ENCODE data around the gene TFPI. TPM values are rescaled to one million over a fixed set of nuclear protein-coding genes. Genes with fewer than 3 reads are reported as not detected.

The TFPI gene
- total and polyA plus RNA-seq, 8 donors: 7.5 to 118 (median 16.8) TPM

DNA sequence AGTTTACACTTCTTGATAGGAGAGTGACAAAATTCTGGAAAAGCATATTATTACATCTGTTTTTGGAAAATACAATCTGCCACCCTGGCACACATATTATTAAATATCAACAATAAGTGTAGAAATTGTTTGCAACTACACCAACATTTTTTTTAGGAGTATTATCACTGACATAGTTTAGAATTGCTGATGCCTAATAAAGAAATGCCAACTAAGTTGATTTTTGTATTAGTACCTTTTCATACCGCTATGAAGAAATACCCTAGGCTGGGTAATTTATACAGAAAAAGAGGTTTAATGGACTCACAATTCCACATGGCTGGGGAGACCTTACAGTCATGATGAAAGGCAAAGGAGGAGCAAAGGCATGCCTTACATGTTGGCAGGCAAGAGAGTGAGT, 35.9 kb upstream of the TFPI start:
- Histone ChIP-seq H3K9me3 (no peaks in the 10 kb centered on the region), H3K4me3 (no peak overlapping the region), H3K36me3 (no peaks in the 10 kb centered on the region), H3K27me3 (no peaks in the 10 kb centered on the region), H3K27ac (no peak overlapping the region), H3K4me1 (no peaks in the 10 kb centered on the region)
- intact Hi-C loops (cut with DNase I; ENCODE audit: low total_unique reads): loop anchor here (10.0 kb wide), 1 partner anchor 255 kb away; no protein-coding TSS in a partner anchor
- 91 to 100% (median 97%) methylated on average over 1 of the region's 1 CpG for WGBS, 5 donors
- DNase-seq: no peak
- TF ChIP-seq POLR2A (IDR thresholded peaks at IDR 0.05) (no peak), POLR2AphosphoS5 (IDR thresholded peaks at IDR 0.05) (no peak), EP300 (IDR thresholded peaks at IDR 0.05) (no peak)
- TF ChIP-seq, protein P1, sequence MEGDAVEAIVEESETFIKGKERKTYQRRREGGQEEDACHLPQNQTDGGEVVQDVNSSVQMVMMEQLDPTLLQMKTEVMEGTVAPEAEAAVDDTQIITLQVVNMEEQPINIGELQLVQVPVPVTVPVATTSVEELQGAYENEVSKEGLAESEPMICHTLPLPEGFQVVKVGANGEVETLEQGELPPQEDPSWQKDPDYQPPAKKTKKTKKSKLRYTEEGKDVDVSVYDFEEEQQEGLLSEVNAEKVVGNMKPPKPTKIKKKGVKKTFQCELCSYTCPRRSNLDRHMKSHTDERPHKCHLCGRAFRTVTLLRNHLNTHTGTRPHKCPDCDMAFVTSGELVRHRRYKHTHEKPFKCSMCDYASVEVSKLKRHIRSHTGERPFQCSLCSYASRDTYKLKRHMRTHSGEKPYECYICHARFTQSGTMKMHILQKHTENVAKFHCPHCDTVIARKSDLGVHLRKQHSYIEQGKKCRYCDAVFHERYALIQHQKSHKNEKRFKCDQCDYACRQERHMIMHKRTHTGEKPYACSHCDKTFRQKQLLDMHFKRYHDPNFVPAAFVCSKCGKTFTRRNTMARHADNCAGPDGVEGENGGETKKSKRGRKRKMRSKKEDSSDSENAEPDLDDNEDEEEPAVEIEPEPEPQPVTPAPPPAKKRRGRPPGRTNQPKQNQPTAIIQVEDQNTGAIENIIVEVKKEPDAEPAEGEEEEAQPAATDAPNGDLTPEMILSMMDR (IDR thresholded peaks at IDR 0.05): no peak

DNA sequence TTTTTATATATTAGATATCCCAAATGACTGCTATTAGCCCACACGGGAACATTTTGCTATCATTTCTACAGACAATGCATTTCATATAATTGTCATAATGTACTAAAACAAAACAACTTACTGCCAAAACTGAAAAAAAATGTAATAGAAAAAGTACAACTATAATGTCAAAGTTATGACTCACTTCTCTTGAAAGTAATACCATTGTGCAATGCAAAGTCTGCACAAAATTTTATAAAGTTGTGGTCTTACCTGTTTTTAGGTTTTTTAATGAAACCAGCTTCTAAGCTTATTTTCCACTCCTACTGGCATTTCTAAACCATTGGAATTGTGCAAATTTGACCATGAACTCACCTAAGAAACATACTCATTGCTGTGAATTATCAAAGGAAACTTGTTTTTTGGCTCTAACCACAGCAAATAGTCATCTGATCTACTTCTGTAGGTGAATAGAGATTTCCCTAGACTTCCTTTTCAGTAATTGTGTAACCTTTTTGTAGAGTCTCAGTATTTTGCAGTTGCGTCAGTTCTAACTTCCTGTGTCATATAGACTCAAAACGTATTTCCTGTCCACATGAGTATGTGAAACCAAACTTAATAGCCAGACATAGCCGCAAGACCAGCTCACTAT, 31.9 kb upstream of the TFPI start:
- H3K27ac ChIP-seq: no peak overlapping the region
- no peaks in the 10 kb centered on the region for H3K36me3 ChIP-seq
- H3K4me3 ChIP-seq: no peak overlapping the region
- H3K9me3 ChIP-seq: no peaks in the 10 kb centered on the region
- TF ChIP-seq, protein P1 (IDR thresholded peaks at IDR 0.05): no peak
- TF ChIP-seq POLR2A (IDR thresholded peaks at IDR 0.05): no peak
- TF ChIP-seq POLR2AphosphoS5 (IDR thresholded peaks at IDR 0.05): no peak
- TF ChIP-seq EP300 (IDR thresholded peaks at IDR 0.05): no peak
- H3K4me1 ChIP-seq: peaks cover 0 to 6% (median 3%) of the 10 kb centered on the region in 4 donors
- DNase-seq: peak in 1 of 2 donors; percentile 31
- no peaks in the 10 kb centered on the region for H3K27me3 ChIP-seq
- intact Hi-C loops (cut with DNase I; ENCODE audit: low total_unique reads): no loop called here
- WGBS, 5 donors: 76 to 84% (median 77%) methylated on average over 4 of the region's 4 CpGs

DNA sequence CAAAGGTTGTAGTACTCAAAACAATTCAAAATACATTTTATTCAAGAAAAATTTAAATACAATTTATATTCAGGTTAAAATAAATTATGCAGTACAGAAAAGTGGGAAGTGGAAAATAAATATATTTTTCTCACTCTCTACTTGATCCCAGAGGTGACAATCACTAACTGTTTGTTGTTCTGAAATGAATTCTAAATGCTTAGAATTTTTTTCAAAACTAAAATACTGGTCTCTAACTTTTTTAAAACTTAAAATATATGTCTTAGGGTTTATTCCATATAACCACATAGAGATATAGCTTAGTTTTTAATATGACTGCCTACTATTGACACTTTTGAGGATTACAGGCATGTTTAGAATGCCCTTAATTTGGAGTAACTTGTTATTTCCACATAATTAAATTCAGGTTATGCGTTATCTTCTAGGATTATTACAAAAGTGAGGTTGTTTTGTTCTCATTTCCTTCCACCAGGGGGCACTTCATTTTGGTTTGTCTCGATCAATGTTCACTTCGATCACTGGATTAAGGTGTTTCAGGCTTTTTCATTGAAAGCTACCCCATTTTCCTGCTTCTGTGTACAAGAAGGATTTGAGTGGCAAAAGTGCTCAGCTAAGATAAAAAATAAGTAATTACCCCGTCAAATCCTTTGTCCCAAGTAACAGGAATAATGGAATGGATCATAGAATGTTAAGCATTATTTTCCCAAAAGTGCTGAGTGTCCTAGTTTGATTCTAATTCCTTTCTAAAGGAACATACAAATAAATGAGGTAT, 27.1 kb upstream of the TFPI start:
- peak overlapping the region in 3 of 4 donors; percentile 17 to 27 (median 26) for H3K4me3 ChIP-seq
- 1 to 8% (median 4%) methylated on average over 4 of the region's 4 CpGs for WGBS, 5 donors

More for the DNA sequence above, 27.1 kb upstream of the TFPI start:
- Histone ChIP-seq H3K27me3 (no peaks in the 10 kb centered on the region), H3K36me3 (no peaks in the 10 kb centered on the region), H3K4me1 (peaks cover 0 to 25% (median 12%) of the 10 kb centered on the region in 4 donors), H3K27ac (peak overlapping the region in 1 of 5 donors; percentile 1), H3K9me3 (no peaks in the 10 kb centered on the region)
- peak in 1 of 2 donors; percentile 68 for DNase-seq
- peak in 1 of 3 donors; percentile 7 for TF ChIP-seq POLR2AphosphoS5 (IDR thresholded peaks at IDR 0.05)
- TF ChIP-seq EP300 (IDR thresholded peaks at IDR 0.05): no peak
- TF ChIP-seq POLR2A (IDR thresholded peaks at IDR 0.05): no peak
- TF ChIP-seq, protein P1 (IDR thresholded peaks at IDR 0.05): peak in 5 of 7 experiments; percentile 35 to 74 (median 60)
- intact Hi-C loops (cut with DNase I; ENCODE audit: low total_unique reads): no loop called here
